GM19372 (cell line): ENCODE results near the gene SCNN1B.

ENCODE experiments used
- ATAC-seq: cut with Tn5 transposase; IDR thresholded peaks from one replicate; pipeline ENCODE4 v1.9.1; 2021; ENCODE audit warnings: mild to moderate bottlenecking, low read depth, moderate library complexity; ENCODE audit not compliant: unreplicated experiment

Gene SCNN1B

DNA sequence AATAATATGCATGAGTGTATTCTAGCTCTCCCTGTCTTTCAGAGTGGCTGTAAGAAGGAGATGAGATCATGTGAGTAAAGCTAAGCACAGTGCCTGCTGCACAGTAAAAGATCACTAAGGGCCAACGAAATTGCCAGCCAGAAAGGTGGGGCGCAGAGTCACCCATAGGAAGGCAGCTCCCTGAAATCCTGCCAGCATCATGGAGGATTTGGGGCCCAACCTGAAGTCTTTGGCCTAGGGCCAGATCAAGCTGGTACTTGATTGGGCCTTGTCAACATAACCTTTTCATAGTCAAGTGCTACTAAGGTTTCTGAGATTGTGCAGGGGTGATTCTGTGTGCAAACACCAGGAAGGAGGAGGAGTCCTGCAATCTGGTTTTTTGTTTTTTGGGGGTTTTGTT is 16.5 kb downstream of the SCNN1B start:
- no peak for ATAC-seq

DNA sequence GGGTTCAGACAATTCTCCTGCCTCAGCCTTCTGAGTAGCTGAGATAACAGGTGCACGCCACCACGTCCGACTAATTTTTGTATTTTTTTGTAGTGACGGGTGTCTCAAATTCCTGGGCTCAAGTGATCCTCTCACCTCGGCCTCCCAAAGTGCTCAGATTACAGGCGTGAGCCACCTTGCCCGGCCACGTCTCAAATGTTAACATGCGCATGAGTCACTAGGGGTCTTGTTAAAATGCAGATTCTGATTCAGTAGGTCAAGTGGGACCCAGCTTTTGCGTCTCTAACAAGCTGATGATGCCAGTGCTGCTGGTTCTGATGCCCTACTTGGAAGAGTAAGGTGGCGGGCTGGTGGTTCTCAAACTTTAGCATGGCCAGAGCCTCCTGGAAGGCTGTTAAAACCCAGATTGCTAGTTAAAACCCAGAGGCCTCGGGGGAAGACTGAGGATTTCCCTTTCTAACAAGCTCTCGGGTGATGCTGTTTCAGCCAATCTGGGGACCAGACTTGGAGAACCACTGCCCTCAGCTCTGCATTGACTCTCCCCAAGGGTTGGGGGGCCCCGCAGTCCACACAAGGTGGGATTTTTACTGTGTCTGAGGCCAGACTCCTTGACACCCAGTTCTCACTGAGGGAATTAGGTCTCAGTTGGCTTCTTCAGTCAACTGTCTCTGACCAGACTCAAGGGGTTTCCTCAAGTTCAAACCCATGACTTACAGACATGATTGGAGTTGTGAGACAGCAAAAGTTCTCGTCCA is 17.9 kb downstream of the SCNN1B start:
- ATAC-seq, result no peak

DNA sequence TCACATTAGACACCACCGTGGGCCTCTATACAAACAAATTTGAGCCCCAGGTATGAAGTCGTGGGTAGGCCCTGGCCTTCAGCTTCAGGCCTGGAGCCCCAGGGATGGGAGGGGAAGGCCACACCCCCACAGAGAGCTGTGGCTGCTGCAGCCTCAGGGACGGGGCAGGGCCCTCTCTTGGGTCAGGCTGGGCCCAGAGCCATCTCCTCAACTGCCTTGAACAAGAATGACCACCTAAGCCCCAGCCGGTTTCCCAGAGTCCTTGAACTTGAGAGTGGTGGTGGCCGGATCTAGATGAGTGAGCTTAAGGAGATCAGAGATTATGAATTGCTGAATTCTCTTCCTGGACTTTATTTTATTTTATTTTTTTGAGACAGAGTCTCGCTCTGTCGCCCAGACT is 18.6 kb downstream of the SCNN1B start:
- ATAC-seq, result no peak

DNA sequence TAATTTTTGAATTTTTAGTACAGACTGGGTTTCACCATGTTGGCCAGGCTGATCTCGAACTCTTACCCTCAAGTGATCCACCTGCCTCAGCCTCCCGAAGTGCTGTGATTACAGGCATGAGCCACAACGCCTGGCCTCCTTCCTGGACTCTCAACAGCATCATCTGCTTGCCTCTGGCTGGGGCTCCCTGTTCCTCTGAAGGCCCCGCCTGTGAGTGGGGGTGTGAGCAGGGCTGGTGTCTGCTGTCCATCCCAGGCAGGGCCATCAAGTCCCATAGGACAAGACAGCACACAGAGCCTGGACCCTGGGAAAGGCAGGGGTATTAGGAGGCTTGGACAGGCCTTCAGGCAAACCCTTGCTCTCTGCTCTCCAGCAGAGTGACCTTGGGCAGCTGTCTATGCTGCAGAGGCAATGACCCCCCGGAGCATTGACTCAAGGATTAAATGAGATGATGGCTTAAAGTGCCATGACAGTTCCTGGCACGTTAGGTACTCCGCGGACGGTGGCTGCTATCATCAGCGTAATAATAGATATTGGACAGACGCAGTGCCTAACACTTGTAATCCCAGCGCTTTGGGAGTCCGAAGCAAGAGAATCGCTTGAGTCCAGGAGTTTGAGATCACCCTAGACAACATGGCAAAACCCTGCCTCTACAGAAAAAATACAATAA is 19.2 kb downstream of the SCNN1B start:
- no peak for ATAC-seq

DNA sequence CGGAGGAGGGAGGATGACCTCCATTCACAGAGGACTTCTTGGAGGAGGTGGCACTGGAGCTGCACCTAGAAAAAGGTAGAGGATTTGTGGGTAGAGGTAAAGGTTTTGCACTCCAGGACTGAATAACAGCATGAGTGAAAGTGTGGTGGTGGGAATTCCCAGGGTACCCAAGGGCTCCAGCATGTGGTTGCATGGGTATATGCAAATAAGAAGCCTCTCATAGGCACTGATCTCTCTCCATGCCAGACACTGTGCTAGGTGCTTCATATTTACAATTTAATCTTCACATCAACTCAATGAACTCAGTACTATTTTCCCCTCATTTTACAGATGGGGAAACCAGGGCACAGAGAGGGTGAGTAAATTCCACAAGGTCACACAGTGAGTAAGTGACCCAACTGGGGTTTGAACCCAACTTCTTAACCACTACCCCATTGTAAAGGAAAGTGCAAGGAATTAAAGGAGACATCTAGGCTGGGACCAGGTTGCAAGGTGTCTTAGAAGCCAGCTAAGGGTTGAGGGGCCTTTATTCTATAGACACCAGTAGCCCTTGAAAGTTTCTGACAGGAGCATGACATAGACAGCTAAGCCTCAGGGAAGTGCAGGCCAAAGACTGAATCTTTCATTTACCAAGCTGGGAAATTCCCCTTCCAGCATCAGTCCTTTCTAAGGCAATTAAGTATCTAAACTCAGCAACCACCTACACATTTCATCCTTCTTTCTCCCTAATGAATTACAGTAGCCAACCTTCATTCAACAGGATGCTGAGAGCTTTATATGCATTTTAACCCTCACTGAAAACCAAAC is 21.3 kb downstream of the SCNN1B start:
- ATAC-seq, result no peak

DNA sequence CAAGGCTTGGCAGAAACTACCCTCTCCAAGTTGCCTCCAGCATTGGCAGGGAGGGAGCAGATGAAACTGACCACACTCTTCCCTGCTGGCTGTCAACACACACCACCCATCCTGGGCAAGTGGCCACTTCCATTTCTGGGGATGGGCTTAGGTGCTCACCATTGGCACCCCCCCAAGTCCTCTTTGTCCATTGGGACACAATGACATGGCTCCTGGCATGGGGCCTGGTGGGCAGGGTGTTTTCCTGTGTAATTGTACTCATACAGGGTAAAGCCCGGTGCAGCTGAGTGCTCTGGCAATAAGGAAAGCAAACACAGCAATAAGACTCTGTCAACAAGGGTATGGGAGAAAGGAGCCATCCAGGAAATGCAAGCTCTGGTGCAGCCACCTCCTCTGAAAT is 22.6 kb downstream of the SCNN1B start:
- no peak for ATAC-seq

DNA sequence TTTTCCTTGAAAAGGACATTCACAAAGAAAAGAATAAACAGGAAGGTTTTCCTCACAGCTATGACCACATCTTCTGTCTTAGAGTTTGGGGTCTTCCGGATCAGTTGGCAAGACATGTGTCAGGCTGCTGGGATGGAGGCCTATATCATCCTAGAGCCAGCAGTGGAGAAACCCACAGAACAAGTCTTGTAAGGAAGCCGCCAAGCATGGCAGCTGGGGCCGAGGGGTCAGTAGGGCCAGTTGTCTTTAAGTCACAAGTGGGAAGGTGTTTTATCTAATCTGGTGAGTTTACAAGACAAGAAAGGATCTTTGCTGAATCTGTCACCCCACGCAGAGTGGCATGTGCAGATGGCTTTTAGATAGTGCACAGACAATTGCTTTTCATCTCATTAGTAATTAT is 25.7 kb downstream of the SCNN1B start:
- ATAC-seq, result no peak

DNA sequence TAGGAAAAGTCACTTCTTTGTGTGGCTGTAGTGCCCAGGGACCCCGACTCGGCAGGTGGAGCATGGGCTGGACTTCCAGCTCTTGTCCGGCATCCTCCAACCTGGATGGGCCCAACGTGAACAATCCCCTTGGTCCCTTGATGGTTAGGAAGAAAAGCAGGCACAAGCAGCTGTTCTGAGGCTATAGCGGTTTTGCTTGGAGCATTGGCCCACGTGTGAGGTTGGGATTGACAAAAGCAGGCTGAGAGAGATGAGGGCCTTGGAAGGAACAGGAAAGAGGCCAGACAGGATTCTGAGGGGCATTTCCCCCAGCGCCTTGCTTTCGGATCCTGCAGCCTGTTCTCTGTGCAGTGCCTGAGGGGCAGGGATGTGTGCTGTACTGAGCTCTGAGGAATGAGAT is 28.1 kb downstream of the SCNN1B start:
- ATAC-seq, result no peak

DNA sequence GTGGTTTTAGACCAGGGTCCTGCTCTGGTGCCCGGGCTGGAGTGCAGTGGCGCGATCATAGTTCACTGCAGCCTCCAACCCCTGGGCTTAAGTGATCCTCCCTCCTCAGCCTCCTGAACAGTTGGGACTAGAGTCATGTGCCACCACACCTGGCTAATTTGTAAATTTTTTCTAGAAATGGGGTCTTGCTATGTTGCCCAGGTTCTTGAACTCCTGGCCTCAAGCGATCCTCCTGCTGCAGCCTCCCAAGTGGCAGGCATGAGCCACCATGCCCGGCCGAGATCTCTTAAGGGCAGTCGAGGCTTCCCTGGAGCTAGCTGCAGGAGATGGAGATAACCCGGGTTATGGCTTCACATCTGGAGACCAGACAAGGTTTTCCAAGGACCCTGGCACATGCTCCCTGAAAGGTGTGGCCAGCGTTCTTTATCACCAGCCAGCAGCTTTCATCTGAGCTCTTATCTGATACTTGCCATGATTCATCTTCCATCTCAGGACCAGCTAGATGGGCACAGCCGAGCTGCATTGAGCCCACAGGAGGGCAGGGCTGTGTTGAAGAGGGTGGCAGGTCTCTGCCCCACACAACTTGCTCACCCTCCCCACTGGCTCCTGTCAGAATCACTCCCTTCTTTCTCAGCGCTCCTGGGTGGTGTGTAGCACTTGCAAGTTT is 28.6 kb downstream of the SCNN1B start:
- no peak for ATAC-seq

DNA sequence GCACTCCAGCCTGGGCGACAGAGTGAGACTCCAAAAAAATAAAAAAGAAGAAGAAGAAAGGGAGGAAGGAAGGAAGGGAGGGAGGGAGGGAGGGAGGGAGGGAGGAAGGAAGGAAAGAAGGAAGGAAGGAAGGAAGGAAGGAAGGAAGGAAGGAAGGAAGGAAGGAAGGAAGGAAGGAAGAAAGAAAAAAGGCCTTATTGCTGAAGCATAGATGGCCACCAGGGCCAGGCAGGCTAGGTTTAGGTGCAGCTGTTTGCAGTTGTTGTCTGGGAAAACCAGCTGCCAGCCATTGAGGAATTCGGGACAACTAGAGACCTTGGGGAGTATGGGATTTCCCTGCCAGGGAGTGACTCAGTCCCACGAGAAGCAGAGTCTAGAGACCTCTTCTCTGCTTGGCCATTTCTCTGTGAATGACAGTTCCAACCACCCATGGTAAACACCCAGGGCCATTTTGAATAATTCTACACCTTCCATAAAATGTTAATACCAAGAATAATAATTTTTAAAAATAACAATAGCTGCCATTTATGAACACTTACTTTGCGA is 31.0 kb downstream of the SCNN1B start:
- no peak for ATAC-seq

DNA sequence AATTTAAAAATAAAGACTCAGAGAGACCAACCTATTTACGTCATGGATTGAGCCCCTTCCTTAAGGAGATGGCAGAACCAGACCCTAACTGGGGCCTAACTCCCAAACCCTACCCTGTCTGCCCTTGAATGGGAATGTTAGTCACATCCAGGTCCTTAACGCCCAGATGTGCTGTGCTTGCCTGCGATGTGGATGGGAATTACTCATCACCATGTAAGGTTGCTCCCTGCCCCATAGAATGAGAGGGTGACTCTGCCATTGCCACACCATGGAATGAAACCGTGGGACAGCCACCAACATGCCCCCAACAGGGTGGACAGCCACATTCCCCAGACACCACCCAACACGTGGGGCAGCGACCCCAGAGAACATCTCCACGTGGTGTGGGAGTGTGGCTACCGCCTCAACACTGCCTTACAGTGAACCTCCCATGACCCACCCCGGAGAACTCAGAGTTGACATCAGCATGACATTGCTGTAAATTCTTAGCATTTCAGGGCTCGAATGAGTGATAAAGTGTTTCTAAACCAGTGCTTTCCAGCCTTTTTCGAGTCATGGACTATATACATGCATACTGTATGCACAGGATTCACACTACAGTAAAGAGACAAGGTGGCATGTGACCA is 31.8 kb downstream of the SCNN1B start:
- ATAC-seq, result no peak

DNA sequence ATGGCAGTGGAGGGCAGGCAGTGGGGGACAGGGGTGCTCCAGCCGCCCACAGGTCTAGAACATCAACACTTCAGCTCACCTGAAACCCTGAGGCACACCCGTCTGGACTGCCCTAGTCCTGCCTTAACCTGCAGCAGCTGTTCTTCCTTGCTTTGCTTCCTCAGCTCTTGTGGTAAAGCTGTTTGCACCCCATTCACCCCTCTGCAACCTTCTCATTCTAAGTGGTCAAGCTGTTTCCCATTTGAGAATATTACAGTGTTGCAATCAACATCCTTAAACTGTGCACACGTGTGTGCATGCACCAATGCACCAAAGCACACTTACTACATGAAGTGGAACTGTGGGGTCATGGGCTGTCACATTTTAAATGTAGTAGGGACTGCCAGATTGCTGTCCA is 32.4 kb downstream of the SCNN1B start:
- no peak for ATAC-seq

DNA sequence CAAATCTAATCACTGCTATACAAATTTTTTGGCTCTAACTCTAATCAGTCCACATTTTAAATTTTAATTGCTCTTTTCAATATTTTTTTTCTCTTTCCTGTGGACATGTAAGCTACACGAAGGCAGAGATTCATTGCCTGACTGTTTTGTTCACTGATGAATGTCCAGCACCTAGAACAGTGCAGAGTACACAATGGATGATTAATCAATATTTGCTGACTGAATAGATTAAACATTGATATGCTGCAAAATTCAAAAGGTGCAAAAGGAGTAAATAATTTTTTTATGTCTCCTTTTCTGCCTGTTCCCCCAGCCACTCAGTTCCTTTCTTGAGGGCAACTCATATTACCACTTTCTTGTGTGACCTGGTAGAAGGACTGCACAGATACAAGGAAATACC is 32.8 kb downstream of the SCNN1B start:
- no peak for ATAC-seq

DNA sequence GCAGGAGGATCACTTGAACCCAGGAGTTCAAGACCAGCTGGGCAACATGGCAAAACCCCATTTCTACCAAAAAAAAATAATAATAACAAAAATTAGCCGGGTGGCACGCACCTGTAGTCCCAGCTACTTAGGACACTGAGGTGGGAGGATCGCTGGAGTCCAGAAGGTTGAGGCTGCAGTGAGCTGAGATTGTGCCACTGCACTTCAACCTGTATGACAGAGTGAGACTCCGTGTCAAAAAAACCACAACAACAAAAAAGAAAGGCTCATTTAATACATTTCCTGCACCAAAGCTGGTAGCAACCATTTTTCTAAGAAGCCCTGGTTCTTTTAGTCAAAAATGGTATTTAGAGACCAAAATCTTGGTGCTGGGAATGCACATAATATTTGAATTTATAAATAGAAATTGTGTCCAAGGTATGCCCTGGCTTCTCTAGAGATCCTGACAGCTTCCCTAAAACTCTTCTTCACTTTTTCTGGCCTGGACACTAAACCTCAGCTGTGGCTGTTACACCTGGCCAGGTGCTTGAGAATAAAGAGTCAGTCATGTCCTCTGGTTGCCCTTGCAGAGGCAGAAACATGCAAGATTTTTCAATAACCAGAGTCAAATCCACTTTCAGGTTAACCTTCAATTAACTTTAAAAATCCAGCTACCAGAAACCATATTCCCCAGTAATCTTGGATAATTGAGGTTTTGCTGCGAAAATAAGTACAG is 35.9 kb downstream of the SCNN1B start:
- no peak for ATAC-seq

DNA sequence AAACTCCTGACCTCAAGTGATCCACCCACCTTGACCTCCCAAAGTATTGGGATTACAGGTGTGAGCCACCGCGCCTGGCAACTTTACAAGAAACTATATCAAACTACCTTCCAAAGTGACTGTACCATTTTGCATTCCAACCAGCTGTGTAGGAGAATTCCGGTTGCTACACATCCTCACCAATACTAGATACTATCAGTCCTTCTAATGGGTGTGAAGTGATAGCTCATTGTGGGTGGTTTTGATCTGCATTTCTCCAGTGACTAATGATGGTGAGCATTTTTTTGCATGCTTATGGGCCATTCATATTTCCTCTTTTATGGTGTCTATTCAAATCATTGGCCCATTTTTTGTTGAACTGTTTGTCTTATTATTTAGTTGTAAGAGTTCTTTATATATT is 37.7 kb downstream of the SCNN1B start:
- no peak for ATAC-seq

DNA sequence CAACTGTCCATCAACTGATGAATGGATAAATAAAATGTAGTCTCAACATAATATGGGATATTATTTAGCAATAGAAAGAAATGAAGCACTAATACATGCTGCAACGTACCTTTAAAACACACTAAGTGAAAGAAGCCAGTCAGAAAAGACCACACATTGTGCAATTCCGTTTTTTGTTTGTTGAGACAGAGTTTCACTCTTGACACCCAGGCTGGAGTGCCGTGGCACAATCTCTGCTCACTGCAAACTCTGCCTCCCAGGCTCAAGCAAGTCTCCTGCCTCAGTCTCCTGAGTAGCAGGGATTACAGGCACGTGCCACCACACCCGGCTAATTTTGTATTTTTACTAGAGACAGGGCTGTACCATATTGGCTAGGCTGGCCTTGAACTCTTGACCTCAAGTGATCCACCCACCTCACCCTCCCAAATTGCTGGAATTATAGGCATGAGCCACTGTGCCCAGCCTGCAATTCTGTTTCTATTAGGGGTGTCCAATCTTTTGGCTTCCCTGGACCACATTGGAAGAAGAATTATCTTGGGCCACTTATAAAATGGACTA is 40.1 kb downstream of the SCNN1B start:
- no peak for ATAC-seq

DNA sequence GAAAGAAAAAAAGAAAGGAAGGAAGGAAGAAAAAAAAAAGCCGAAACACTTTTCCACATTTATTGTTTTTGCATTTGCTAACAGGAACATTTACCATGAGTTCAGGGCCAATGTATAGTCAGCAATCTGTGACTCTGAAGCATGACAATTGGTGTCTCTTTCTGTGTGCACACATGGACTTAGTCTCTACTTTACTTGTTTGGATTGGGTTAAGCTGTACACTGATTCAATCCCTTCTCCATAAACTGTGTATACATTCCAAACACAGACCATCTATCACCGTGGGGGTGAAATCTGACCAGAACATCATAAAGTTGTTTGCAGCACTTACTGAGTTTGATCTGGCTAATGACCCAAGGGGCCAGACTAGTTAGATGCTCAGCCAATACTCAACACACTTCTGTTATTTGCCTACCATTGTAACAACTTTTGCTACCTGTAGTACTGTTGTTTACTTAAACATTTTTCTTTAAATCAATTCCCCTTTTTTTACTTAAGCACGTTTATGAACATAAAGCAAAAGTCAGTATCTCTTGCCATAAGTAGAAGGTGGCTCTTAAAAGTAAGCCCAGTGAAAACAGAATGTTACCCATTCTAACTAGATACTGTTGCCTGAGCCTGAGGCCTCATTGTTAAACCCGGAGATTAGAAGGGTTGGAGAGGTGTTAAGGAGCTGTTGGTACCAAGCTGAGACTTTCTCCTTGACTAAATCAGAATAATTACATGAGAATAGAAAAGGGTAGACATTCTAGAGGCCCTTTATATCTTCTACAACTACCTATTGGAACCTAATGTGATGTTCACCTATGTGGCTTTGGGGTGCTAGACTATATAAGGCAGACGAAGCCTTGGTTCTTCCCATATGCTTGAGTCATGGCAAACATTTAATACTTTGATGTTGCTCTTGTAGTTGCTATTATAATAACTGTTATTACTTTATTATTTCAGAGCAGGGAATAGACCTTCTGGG is 41.8 kb downstream of the SCNN1B start:
- no peak for ATAC-seq

DNA sequence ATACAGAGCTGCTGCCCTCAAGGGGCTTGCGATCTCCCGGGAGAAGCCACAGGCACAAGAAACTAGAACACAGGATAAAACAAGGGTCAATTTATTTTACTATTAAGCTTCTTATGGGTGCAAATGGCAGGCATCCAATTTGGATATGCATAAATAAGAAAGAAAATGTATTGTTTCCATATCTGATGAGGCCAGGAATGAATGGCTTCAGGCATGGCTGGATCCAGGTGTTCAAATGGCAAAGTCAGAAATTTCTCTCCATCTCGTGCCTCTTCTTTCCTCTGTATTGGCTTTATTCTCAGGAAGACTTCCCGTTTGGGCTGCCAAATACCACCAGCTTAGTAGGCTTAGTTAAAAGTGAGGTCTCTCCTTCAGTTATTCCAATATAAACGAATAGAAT is 43.1 kb downstream of the SCNN1B start:
- ATAC-seq, result no peak
